HG02763 (cell line): ENCODE measurements around the gene ANKRD11.
"Not testable (repeated sequence)": the region's sequence is repeated elsewhere in the genome, so short reads cannot be mapped to it uniquely, and the experiment has no call there.

ENCODE experiments used
- ATAC-seq: cut with Tn5 transposase; IDR thresholded peaks from one replicate; pipeline ENCODE4 v1.9.1; 2021; ENCODE audit warnings: mild to moderate bottlenecking, moderate library complexity; ENCODE audit not compliant: unreplicated experiment

Gene ANKRD11

GRCh38 chr16:89334050-89334449, 156.3 kb downstream of the ANKRD11 start:
- ATAC-seq, result no peak

GRCh38 chr16:89333401-89334001, 156.9 kb downstream of the ANKRD11 start:
- not testable (repeated sequence) for ATAC-seq

GRCh38 chr16:89332902-89333245, 157.5 kb downstream of the ANKRD11 start:
- no peak for ATAC-seq

- no peak for ATAC-seq
Measured at GRCh38 chr16:89332243-89332901, 158.0 kb downstream of the ANKRD11 start.

GRCh38 chr16:89331371-89332109, 158.8 kb downstream of the ANKRD11 start:
- ATAC-seq, result no peak

GRCh38 chr16:89330177-89330856, 160.0 kb downstream of the ANKRD11 start:
- no peak for ATAC-seq

GRCh38 chr16:89329830-89330176, 160.6 kb downstream of the ANKRD11 start:
- ATAC-seq, result not testable (repeated sequence)

GRCh38 chr16:89328412-89329400, 161.7 kb downstream of the ANKRD11 start:
- ATAC-seq, result not testable (repeated sequence)

- ATAC-seq, result no peak
Measured at GRCh38 chr16:89326721-89327120, 163.6 kb downstream of the ANKRD11 start.

- no peak for ATAC-seq
Measured at GRCh38 chr16:89325861-89326471, 164.4 kb downstream of the ANKRD11 start.

- ATAC-seq, result no peak
Measured at GRCh38 chr16:89324056-89325010, 166.0 kb downstream of the ANKRD11 start.

- ATAC-seq, result no peak
Measured at GRCh38 chr16:89323120-89323960, 167.0 kb downstream of the ANKRD11 start.

- no peak for ATAC-seq
Measured at GRCh38 chr16:89322321-89323119, 167.8 kb downstream of the ANKRD11 start.

GRCh38 chr16:89320782-89321501, 169.4 kb downstream of the ANKRD11 start:
- no peak for ATAC-seq

- ATAC-seq, result no peak
Measured at GRCh38 chr16:89319886-89320781, 170.2 kb downstream of the ANKRD11 start.

GRCh38 chr16:89319631-89319885, 170.8 kb downstream of the ANKRD11 start:
- no peak for ATAC-seq
